HepG2 (cell line): ENCODE measurements around the gene ALG13. TPM values are rescaled to one million over a fixed set of nuclear protein-coding genes. Genes with fewer than 3 reads are reported as not detected.

Experiments used
- BRCA1 ChIP-seq: sonication (generic); formaldehyde crosslinking; IDR thresholded peaks from 2 replicates; pipeline ENCODE4 v1.4.0; 2020; ENCODE audit warnings: missing genetic modification reagents
- GATAD2A ChIP-seq: IDR thresholded peaks from 2 replicates; pipeline ENCODE4 v1.6.1; 2016
- HINFP ChIP-seq: sonication (generic); formaldehyde crosslinking; IDR thresholded peaks from 2 replicates; pipeline ENCODE4 v1.4.0; 2020; ENCODE audit warnings: low read depth, mild to moderate bottlenecking, missing genetic modification reagents
- JUNB ChIP-seq: sonication (generic); formaldehyde crosslinking; IDR thresholded peaks from 2 replicates; pipeline ENCODE4 v1.8.0; 2022; ENCODE audit warnings: missing genetic modification reagents, mild to moderate bottlenecking, borderline replicate concordance
- MXD4 ChIP-seq: IDR thresholded peaks from 2 replicates; pipeline ENCODE4 v1.6.1; 2016; ENCODE audit warnings: mild to moderate bottlenecking, missing biosample characterization, missing genetic modification reagents
- NFKB2 ChIP-seq: sonication (generic); formaldehyde crosslinking; IDR thresholded peaks from 2 replicates; pipeline ENCODE4 v1.4.0; 2020; ENCODE audit warnings: missing genetic modification reagents, borderline replicate concordance
- PAF1 ChIP-seq: IDR thresholded peaks from 2 replicates; pipeline ENCODE4 v1.6.1; 2016; ENCODE audit warnings: missing genetic modification reagents, missing compliant biosample characterization
- POGK ChIP-seq: sonication (generic); formaldehyde crosslinking; conservative IDR thresholded peaks from 2 replicates; pipeline ENCODE4 v1.8.0; 2022; ENCODE audit warnings: mild to moderate bottlenecking, moderate library complexity, missing genetic modification reagents
- RFXANK ChIP-seq: IDR thresholded peaks from 2 replicates; pipeline ENCODE4 v1.6.1; 2016
- SATB2 ChIP-seq: sonication (generic); formaldehyde crosslinking; IDR thresholded peaks from 2 replicates; pipeline ENCODE4 v1.5.0; 2020; ENCODE audit warnings: missing genetic modification reagents
- STAT5B ChIP-seq: sonication (generic); formaldehyde crosslinking; IDR thresholded peaks from 2 replicates; pipeline ENCODE4 v1.4.0; 2020; ENCODE audit warnings: missing genetic modification reagents
- ZBTB43 ChIP-seq: sonication (generic); formaldehyde crosslinking; conservative IDR thresholded peaks from 2 replicates; pipeline ENCODE4 v1.4.0; 2020; ENCODE audit warnings: missing genetic modification reagents
- ZBTB7A ChIP-seq: sonication (generic); formaldehyde crosslinking; IDR thresholded peaks from 2 replicates; pipeline ENCODE4 v1.8.0; 2022; ENCODE audit warnings: mild to moderate bottlenecking, missing genetic modification reagents
- ZNF12 ChIP-seq: sonication (generic); formaldehyde crosslinking; IDR thresholded peaks from 2 replicates; pipeline ENCODE4 v1.5.0; 2020; ENCODE audit warnings: missing genetic modification reagents
- ZNF773 ChIP-seq: sonication (generic); formaldehyde crosslinking; IDR thresholded peaks from 2 replicates; pipeline ENCODE4 v1.4.0; 2020; ENCODE audit warnings: missing genetic modification reagents, borderline replicate concordance
- ZNF780A ChIP-seq: sonication (generic); formaldehyde crosslinking; IDR thresholded peaks from 2 replicates; pipeline ENCODE4 v1.8.0; 2022; ENCODE audit warnings: mild to moderate bottlenecking, missing genetic modification reagents, moderate library complexity
- polyA plus RNA-seq, 8 experiments: library from polyadenylated mRNA; depleted of rRNA in 3 of 8; stranded (reverse) in 7 of 8; unstranded in 1 of 8; fragments of >200 nt; fragmentation: Illumina TruSeq in 4 of 8; extraction: Trizol in 4 of 8; gene quantifications; 2 replicates each; pipeline versions ENCODE4 v1.2.1 to v1.2.3, GENCODE V29; 2011 to 2016; ENCODE audit warnings: low read depth in 4 of 8, missing spikeins in 1 of 8, mixed read lengths in 1 of 8; ENCODE audit not compliant: insufficient read depth in 1 of 8
- total RNA-seq, 5 experiments: library from RNA; depleted of rRNA; stranded (reverse); fragments of >200 nt; fragmentation: Illumina TruSeq; extraction: Trizol; gene quantifications; 2 replicates each; pipeline ENCODE4 v1.2.3, GENCODE V29; 2016; ENCODE audit warnings: low read depth in 1 of 5
- TF ChIP-seq, protein P1 (sequence below): sonication (generic); formaldehyde crosslinking; IDR thresholded peaks from 2 replicates; pipeline ENCODE4 v1.4.0; 2020; ENCODE audit warnings: missing genetic modification reagents, low read depth, mild to moderate bottlenecking, borderline replicate concordance
- TF ChIP-seq, protein P2 (sequence below): sonication (generic); formaldehyde crosslinking; IDR thresholded peaks from 2 replicates; pipeline ENCODE4 v1.4.0; 2020; ENCODE audit warnings: missing genetic modification reagents, mild to moderate bottlenecking, borderline replicate concordance

Gene ALG13
- total and polyA plus RNA-seq, 2 of the 13 experiments (the other 11 are each of a cell fraction or from before 2014, with no cell fraction given): 31.2 to 65.5 TPM

GRCh38 chrX:111680988-111681779 lies at the start of gene ALG13 (continued):
- TF ChIP-seq SATB2 (no peak), ZNF780A (no peak), NFKB2 (CRISPR knock-in tag) (no peak), GATAD2A (CRISPR knock-in tag) (no peak), POGK (peak; percentile 46; the same call in 1 of the 2 replicates), JUNB (CRISPR knock-in tag) (no peak), MXD4 (CRISPR knock-in tag) (no peak), ZBTB43 (CRISPR knock-in tag) (no peak), RFXANK (CRISPR knock-in tag) (no peak), PAF1 (CRISPR knock-in tag) (no peak), ZBTB7A (CRISPR knock-in tag) (no peak), ZNF12 (no peak), HINFP (CRISPR knock-in tag) (no peak), STAT5B (CRISPR knock-in tag) (no peak), BRCA1 (CRISPR knock-in tag) (no peak), ZNF773 (CRISPR knock-in tag) (peak; percentile 48; the same call in 1 of the 2 replicates)
- TF ChIP-seq, protein P1, sequence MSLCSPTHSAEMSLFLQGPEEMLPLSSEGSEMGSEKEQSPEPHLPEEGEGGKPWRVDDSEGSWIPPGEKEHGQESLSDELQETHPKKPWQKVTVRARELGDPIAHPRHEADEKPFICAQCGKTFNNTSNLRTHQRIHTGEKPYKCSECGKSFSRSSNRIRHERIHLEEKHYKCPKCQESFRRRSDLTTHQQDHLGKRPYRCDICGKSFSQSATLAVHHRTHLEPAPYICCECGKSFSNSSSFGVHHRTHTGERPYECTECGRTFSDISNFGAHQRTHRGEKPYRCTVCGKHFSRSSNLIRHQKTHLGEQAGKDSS (CRISPR knock-in tag): no peak
- TF ChIP-seq, protein P2, sequence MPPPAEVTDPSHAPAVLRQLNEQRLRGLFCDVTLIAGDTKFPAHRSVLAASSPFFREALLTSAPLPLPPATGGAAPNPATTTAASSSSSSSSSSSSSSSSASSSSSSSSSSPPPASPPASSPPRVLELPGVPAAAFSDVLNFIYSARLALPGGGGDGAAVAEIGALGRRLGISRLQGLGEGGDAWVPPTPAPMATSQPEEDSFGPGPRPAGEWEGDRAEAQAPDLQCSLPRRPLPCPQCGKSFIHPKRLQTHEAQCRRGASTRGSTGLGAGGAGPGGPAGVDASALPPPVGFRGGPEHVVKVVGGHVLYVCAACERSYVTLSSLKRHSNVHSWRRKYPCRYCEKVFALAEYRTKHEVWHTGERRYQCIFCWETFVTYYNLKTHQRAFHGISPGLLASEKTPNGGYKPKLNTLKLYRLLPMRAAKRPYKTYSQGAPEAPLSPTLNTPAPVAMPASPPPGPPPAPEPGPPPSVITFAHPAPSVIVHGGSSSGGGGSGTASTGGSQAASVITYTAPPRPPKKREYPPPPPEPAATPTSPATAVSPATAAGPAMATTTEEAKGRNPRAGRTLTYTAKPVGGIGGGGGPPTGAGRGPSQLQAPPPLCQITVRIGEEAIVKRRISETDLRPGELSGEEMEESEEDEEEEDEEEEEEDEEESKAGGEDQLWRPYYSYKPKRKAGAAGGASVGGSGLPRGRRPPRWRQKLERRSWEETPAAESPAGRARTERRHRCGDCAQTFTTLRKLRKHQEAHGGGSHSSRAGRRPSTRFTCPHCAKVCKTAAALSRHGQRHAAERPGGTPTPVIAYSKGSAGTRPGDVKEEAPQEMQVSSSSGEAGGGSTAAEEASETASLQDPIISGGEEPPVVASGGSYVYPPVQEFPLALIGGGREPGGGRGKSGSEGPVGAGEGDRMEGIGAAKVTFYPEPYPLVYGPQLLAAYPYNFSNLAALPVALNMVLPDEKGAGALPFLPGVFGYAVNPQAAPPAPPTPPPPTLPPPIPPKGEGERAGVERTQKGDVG (CRISPR knock-in tag): no peak
